D721Med (cell line): Measurements from ENCODE around the gene SEPTIN3.

Experiments used
- DNase-seq: peaks from one replicate; pipeline ENCODE4 v3.0.0; 2011; ENCODE audit warnings: low spot score; ENCODE audit not compliant: insufficient read length
- FAIRE-seq: peaks from 2 replicates; lab custom pipeline; 2011; peaks lifted over from hg19 to GRCh38; lab: Jason Lieb, UNC
- TF ChIP-seq, protein P1 (sequence below): IDR thresholded peaks from 2 replicates; pipeline ENCODE4 v1.5.1; 2012; ENCODE audit warnings: mild to moderate bottlenecking, control low read depth; ENCODE audit not compliant: insufficient read depth; ENCODE audit errors: missing control alignments

Gene SEPTIN3

DNA sequence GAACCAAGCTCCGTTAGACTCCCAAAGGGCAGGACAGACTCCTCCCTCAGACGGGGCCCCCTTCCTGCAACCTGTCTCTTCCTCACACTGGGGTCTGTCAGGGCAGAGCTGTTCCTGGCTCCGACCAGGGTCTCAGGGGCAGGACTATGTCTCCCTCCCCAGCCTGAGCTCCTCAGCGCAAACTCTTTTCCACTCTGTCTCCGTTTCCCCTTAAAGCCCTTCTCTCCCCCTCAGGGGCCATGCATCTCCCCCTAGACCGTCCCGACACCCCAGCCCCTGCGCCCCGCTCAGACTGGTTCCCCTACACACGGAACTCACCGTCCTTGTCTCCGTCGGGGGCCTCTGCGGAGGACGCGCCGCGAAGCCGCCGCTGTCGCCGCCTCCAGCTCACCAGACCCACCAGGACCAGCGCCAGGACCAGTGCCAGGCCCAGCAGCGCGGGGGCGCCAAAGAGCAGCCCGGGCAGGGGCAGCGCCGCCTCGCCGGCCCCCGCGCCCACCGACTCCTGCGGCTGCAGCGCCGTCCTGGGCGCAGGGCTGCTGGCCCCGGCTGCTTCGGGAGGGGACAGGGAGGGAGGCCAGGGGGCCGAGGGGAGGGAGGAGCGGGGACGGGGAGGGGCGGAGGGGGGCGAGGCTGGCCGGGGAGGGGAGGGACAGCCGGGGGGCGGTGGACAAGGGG is 43.3 kb upstream of the SEPTIN3 start:
- DNase-seq (no peak), FAIRE-seq (no peak)
- TF ChIP-seq, protein P1, sequence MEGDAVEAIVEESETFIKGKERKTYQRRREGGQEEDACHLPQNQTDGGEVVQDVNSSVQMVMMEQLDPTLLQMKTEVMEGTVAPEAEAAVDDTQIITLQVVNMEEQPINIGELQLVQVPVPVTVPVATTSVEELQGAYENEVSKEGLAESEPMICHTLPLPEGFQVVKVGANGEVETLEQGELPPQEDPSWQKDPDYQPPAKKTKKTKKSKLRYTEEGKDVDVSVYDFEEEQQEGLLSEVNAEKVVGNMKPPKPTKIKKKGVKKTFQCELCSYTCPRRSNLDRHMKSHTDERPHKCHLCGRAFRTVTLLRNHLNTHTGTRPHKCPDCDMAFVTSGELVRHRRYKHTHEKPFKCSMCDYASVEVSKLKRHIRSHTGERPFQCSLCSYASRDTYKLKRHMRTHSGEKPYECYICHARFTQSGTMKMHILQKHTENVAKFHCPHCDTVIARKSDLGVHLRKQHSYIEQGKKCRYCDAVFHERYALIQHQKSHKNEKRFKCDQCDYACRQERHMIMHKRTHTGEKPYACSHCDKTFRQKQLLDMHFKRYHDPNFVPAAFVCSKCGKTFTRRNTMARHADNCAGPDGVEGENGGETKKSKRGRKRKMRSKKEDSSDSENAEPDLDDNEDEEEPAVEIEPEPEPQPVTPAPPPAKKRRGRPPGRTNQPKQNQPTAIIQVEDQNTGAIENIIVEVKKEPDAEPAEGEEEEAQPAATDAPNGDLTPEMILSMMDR = peak; percentile 58

DNA sequence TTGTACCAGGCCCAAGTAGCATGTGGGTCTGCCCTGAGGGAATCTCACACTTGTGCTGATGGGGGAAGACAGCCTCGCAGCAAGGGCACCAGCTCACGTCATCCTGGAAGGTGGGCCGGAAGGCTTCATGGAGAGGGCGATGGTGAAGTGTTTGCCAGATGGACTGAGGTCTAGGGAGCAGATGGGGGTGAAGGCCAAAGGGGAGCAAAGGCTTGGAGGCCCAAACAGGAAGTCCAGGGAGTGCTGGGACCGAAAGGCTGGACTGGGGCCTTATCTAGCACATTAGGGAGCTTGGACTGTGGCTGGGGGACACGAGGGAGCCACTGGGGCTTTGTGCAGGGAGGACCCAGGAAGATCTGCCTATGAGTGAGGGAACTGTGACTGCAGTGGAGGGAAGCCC is 41.4 kb upstream of the SEPTIN3 start:
- TF ChIP-seq, protein P1 = no peak
- FAIRE-seq (no peak), DNase-seq (no peak)

DNA sequence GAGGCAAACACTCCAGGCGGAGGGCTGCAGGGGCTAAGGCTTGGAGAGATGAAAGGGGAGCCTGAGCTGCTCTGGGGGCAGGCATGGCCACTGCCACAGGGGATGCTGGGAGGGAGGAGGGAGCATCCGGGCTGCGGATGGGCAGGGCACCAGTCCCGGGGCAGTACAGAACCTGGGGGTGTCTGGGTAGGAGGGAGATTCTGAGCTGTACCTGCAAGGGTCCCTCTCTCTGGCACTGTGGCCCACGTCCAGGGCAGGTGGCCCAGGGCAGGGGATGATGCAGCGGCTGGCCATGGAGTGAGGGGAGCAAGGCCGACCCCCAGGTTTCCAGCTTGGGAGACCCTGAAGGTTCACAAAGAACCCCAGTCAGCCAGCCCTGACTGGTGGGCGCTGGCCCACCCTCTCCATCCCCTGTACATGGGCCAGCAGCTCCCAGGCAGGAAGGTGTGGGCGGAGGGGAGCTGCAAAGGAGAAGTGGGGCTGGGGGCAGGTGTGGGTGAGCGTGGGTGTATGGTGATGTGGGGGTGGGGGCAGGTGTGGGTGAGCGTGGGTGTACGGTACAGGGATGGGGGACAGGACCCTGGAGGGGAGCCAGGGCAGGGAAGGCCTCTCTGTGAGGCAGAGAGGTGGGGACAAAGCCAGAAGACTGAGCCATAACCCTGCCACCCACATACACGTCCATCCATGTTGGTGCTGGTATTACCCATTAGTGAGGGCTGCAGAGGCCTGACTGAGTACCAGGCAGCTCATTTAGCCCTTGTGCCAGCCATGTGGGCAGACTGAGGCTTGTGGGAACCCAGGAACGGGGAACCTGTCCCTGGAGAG is 40.4 kb upstream of the SEPTIN3 start:
- DNase-seq = no peak
- no peak for FAIRE-seq

DNA sequence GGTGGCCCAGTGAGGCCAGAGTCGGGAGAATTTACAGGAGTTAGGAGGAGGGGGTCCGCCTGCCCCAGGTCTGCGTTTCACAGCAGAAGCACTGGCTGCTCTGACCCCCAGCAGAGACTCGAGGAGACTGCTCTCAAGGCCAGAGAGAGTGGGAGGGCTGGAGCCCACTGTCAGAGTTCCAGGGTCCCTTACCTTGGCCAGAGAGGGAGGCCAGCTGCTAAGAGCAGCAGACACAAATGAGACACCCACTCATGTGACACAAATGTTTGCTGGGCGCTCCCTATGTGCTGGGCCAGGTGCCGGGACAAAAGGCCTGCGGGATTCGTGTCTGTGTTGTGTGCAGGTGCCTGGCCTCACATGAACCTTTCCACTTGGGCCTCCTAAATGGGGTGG is 39.8 kb upstream of the SEPTIN3 start:
- FAIRE-seq (no peak), DNase-seq (no peak)
- TF ChIP-seq, protein P1 = no peak

More for the DNA sequence above, 40.4 kb upstream of the SEPTIN3 start:
- TF ChIP-seq, protein P1 = no peak

DNA sequence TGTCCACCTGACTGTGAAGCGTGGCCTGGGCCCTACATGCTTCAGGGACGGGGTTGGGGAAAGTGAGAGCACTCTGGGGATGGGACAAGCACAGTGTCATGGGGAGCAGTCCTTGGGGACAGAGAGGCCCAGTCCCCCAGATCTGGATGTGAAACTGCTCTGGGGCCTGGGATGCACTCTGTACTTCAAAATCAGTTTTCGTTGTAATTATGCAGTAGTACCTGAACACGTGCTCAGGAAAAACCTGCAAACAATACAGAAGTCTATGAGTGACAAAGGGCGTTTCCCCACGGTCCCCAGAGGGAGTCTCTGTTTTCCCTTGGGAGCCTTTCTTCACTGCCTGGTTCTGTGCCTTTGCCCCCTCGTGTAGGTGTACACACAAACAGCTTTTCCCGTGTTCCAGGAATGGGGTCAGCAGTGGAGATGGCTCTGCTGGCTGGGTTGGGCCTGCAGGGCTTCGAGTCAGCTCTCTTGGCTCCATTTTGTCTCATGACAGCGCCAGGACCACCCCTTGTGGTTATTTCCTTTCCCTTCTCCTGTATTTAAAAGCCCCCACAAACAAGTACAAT is 37.5 kb upstream of the SEPTIN3 start:
- DNase-seq (no peak), FAIRE-seq (no peak)
- TF ChIP-seq, protein P1 = no peak

DNA sequence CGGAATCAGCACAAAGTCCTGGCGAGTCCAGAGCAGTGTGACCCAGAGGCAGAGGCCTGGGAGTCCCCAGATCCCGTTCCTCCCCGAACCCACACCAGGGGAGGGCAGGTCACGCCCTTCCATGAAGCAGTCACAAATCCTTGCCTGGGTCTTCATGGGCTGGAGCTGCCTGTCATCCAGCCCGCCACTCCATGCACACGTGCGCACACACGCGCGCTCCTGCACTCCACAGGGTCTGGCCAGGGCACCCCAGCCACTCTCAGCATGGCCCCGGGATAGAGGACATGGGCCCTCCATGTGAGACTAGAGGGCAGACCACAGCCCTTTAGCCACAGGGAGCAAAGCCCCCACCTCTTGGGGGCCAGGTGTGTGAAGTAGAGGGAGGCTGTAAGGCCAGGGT is 36.9 kb upstream of the SEPTIN3 start:
- FAIRE-seq = no peak
- DNase-seq = no peak
- TF ChIP-seq, protein P1 = no peak
